Measurements from ENCODE around the gene ANKRD33B. TPM values are rescaled to one million over a fixed set of nuclear protein-coding genes. Genes with fewer than 3 reads are reported as not detected.
"Not testable (repeated sequence)": the region's sequence is repeated elsewhere in the genome, so short reads cannot be mapped to it uniquely, and the experiment has no call there.

ANKRD33B gene
- polyA plus RNA-seq, 3 donors, result 0.05 TPM; not detected in 2

DNA sequence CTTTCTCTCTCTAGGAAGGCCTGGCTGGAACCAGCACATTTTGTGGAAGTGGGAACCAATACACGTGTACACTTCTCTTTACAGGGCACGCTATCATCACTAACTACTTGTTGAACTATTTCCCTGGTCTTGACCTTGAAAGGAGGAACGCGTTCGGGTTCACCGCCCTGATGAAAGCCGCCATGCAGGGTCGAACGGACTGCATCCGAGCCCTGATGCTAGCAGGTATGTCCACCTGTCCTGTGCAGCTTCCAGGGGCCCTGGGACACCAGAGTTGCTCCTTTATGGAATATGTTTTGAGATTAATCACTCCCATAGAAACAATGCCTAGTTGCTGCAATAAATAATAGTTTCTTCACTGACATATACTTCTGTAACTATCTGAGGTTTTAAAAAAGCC, 74.1 kb downstream of the ANKRD33B start:
- peaks cover 31 to 35% of the 10 kb centered on the region in 2 donors for H3K4me1 ChIP-seq (ENCODE audit: control insufficient read depth in 1 of 2, insufficient read depth in 2 of 2, low read length in 2 of 2)
- no peak overlapping the region for H3K4me2 ChIP-seq (replicated peaks; ENCODE audit: extremely low read depth, low read length, poor library complexity, severe bottlenecking)
- TF ChIP-seq, protein P1, sequence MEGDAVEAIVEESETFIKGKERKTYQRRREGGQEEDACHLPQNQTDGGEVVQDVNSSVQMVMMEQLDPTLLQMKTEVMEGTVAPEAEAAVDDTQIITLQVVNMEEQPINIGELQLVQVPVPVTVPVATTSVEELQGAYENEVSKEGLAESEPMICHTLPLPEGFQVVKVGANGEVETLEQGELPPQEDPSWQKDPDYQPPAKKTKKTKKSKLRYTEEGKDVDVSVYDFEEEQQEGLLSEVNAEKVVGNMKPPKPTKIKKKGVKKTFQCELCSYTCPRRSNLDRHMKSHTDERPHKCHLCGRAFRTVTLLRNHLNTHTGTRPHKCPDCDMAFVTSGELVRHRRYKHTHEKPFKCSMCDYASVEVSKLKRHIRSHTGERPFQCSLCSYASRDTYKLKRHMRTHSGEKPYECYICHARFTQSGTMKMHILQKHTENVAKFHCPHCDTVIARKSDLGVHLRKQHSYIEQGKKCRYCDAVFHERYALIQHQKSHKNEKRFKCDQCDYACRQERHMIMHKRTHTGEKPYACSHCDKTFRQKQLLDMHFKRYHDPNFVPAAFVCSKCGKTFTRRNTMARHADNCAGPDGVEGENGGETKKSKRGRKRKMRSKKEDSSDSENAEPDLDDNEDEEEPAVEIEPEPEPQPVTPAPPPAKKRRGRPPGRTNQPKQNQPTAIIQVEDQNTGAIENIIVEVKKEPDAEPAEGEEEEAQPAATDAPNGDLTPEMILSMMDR (IDR thresholded peaks at IDR 0.05), result no peak
- no peaks in the 10 kb centered on the region for H3K36me3 ChIP-seq (replicated peaks in 1 of 2; ENCODE audit: control insufficient read depth in 1 of 2, insufficient read depth in 2 of 2, low read length in 2 of 2)
- no peak overlapping the region for H3K27ac ChIP-seq (ENCODE audit: low read depth in 1 of 2, low read length in 2 of 2)
- Mint-ChIP-seq H3K4me1 (peaks cover 31% of the 10 kb centered on the region), H3K4me3 (no peak overlapping the region), H3K27me3 (ENCODE audit: low read depth in 3 of 3) (peaks cover 0 to 7% (median 2%) of the 10 kb centered on the region in 3 donors), H3K36me3 (peaks cover 0 to 3% of the 10 kb centered on the region in 2 donors), H3K9me3 (peaks cover 0 to 13% (median 8%) of the 10 kb centered on the region in 7 donors), H3K27ac (peak overlapping the region in 1 of 7 donors; percentile 0)
- no peaks in the 10 kb centered on the region for H3K79me2 ChIP-seq (ENCODE audit: insufficient read depth, low read length)
- no peaks in the 10 kb centered on the region for H3K27me3 ChIP-seq (ENCODE audit: control insufficient read depth in 2 of 2, insufficient read depth in 2 of 2, low read length in 2 of 2)
- no peak overlapping the region for H2AFZ ChIP-seq (ENCODE audit: insufficient read depth, low read depth, low read length, poor library complexity, severe bottlenecking)
- H4K20me1 ChIP-seq (ENCODE audit: insufficient read depth, low read length), result no peaks in the 10 kb centered on the region
- 37% methylated on average over 2 of the region's 10 CpGs for WGBS (ENCODE audit: insufficient coverage)
- intact Hi-C loops (cut with micrococcal nuclease), result loop anchor here (10.0 kb wide), 3 partner anchors 127 to 373 kb away; partner anchors contain the start of genes DAP (in 1 of the 2) and MARCHF6 (in 1 of the 2)
- H3K9ac ChIP-seq (ENCODE audit: insufficient read depth, low read length, poor library complexity, severe bottlenecking), result no peak overlapping the region
- H3K4me3 ChIP-seq (replicated peaks in 1 of 3; ENCODE audit: low read depth in 2 of 3, low read length in 3 of 3), result no peak overlapping the region
- peaks cover 4 to 5% of the 10 kb centered on the region in 2 donors for H3K9me3 ChIP-seq (replicated peaks in 1 of 2; ENCODE audit: control insufficient read depth in 1 of 2, insufficient read depth in 1 of 2, low read length in 2 of 2)
- no peak for DNase-seq

- H3K27ac ChIP-seq (ENCODE audit: low read depth in 1 of 2, low read length in 2 of 2); DNase-seq; H3K36me3 ChIP-seq (replicated peaks in 1 of 2; ENCODE audit: control insufficient read depth in 1 of 2, insufficient read depth in 2 of 2, low read length in 2 of 2); H3K27me3 ChIP-seq (ENCODE audit: control insufficient read depth in 2 of 2, insufficient read depth in 2 of 2, low read length in 2 of 2); H3K36me3 Mint-ChIP-seq; H3K27me3 Mint-ChIP-seq (ENCODE audit: low read depth in 3 of 3); H3K4me3 Mint-ChIP-seq; H3K79me2 ChIP-seq (ENCODE audit: insufficient read depth, low read length); H3K4me3 ChIP-seq (replicated peaks in 1 of 3; ENCODE audit: low read depth in 2 of 3, low read length in 3 of 3); H4K20me1 ChIP-seq (ENCODE audit: insufficient read depth, low read length); H3K4me2 ChIP-seq (replicated peaks; ENCODE audit: extremely low read depth, low read length, poor library complexity, severe bottlenecking); H2AFZ ChIP-seq (ENCODE audit: insufficient read depth, low read depth, low read length, poor library complexity, severe bottlenecking); H3K9ac ChIP-seq (ENCODE audit: insufficient read depth, low read length, poor library complexity, severe bottlenecking); H3K9me3 ChIP-seq (replicated peaks in 1 of 2; ENCODE audit: control insufficient read depth in 1 of 2, insufficient read depth in 1 of 2, low read length in 2 of 2): not testable (repeated sequence)
- H3K4me1 ChIP-seq (ENCODE audit: control insufficient read depth in 1 of 2, insufficient read depth in 2 of 2, low read length in 2 of 2), result peaks cover 28 to 32% of the 10 kb centered on the region in 2 donors
- H3K4me1 Mint-ChIP-seq, result peaks cover 29% of the 10 kb centered on the region
- H3K27ac Mint-ChIP-seq, result peak overlapping the region in 3 of 7 donors; percentile 37 to 47 (median 43)
- H3K9me3 Mint-ChIP-seq, result peaks cover 0 to 13% (median 8%) of the 10 kb centered on the region in 7 donors
- WGBS (ENCODE audit: insufficient coverage), result 78% methylated on average over 7 of the region's 48 CpGs
- intact Hi-C loops (cut with micrococcal nuclease), result loop anchor here (10.0 kb wide), 3 partner anchors 126 to 374 kb away; partner anchors contain the start of genes DAP (in 1 of the 2) and MARCHF6 (in 1 of the 2)
Measured at GRCh38 chr5:10638723-10639122, 74.9 kb downstream of the ANKRD33B start.

All from CD14-positive monocyte (primary cell).